Measurements from ENCODE around the gene METTL1. TPM values are rescaled to one million over a fixed set of nuclear protein-coding genes. Genes with fewer than 3 reads are reported as not detected.

The METTL1 gene
- total and polyA plus RNA-seq, 9 of the 15 experiments (the other 6 are each of a cell fraction or from before 2014, with no cell fraction given), result 12.6 to 65.9 (median 39.2) TPM

DNA sequence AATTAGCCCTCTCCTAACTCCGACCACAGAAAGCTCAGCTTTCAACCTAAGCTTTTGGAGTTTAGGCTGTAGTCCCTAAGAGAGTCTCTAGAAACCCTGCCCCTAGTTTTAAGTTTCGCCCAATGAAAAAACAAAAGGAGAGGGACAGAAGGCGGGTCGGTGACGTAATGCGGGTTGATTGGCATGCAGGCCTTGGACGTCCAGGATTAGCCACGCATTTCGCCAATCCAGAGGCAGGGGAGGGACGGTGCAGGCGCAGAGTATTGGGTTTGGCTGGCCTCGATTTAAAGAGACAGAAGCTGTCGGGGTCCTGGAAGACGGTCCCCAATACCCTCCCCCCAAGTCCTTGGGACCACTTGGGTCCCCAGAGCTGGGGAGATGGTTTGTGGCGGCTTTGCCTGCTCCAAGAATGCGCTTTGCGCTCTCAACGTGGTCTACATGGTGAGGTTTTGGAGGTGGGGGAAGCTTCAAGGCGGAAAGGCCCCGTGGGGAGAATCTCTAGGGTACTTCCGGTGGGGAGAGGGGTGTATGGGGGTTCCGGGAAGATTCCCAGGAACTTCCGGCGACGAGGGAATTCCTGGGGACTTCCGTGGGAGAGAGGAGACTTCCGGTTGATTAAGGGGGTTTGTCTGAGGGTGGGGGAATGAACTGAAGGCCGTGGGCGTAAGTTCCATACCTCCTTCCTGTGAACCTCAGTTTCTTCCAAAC lies 27.0 kb downstream of the METTL1 start, which contains the start of gene TSPAN31 (continued):
- TF ChIP-seq KLF13 (tag; IDR thresholded peaks at IDR 0.05; ENCODE audit: borderline replicate concordance, low read depth) (no peak), CHCHD3 (CRISPR knock-in tag; IDR thresholded peaks at IDR 0.05) (no peak), NFRKB (IDR thresholded peaks at IDR 0.05; ENCODE audit: low read depth) (peak; percentile 64; the same call in 1 of the 2 replicates), ZNF507 (tag; conservative IDR thresholded peaks at IDR 0.05) (no peak), TOE1 (IDR thresholded peaks at IDR 0.05; ENCODE audit: borderline replicate concordance) (peak; percentile 78), TOE1 (CRISPR knock-in tag; IDR thresholded peaks at IDR 0.05; ENCODE audit: borderline replicate concordance, low read depth) (no peak), ELF2 (CRISPR knock-in tag; IDR thresholded peaks at IDR 0.05) (0 out of 2 replicates have a peak, but pooled peaks have one; percentile 22), MED1 (CRISPR knock-in tag; IDR thresholded peaks at IDR 0.05; ENCODE audit: borderline replicate concordance) (no peak)
- TF ChIP-seq, protein P1, sequence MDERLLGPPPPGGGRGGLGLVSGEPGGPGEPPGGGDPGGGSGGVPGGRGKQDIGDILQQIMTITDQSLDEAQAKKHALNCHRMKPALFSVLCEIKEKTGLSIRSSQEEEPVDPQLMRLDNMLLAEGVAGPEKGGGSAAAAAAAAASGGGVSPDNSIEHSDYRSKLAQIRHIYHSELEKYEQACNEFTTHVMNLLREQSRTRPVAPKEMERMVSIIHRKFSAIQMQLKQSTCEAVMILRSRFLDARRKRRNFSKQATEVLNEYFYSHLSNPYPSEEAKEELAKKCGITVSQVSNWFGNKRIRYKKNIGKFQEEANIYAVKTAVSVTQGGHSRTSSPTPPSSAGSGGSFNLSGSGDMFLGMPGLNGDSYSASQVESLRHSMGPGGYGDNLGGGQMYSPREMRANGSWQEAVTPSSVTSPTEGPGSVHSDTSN (CRISPR knock-in tag; IDR thresholded peaks at IDR 0.05; ENCODE audit: low read depth), result peak; percentile 92
- TF ChIP-seq, protein P1 (tag; conservative IDR thresholded peaks at IDR 0.05; ENCODE audit: low read depth), result peak; percentile 98
- TF ChIP-seq, protein P2, sequence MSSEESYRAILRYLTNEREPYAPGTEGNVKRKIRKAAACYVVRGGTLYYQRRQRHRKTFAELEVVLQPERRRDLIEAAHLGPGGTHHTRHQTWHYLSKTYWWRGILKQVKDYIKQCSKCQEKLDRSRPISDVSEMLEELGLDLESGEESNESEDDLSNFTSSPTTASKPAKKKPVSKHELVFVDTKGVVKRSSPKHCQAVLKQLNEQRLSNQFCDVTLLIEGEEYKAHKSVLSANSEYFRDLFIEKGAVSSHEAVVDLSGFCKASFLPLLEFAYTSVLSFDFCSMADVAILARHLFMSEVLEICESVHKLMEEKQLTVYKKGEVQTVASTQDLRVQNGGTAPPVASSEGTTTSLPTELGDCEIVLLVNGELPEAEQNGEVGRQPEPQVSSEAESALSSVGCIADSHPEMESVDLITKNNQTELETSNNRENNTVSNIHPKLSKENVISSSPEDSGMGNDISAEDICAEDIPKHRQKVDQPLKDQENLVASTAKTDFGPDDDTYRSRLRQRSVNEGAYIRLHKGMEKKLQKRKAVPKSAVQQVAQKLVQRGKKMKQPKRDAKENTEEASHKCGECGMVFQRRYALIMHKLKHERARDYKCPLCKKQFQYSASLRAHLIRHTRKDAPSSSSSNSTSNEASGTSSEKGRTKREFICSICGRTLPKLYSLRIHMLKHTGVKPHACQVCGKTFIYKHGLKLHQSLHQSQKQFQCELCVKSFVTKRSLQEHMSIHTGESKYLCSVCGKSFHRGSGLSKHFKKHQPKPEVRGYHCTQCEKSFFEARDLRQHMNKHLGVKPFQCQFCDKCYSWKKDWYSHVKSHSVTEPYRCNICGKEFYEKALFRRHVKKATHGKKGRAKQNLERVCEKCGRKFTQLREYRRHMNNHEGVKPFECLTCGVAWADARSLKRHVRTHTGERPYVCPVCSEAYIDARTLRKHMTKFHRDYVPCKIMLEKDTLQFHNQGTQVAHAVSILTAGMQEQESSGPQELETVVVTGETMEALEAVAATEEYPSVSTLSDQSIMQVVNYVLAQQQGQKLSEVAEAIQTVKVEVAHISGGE (CRISPR knock-in tag; IDR thresholded peaks at IDR 0.05), result peak in 2 of 3 experiments; percentile 43 to 88; a peak in 3 of 6 replicates
- TF ChIP-seq, protein P3, sequence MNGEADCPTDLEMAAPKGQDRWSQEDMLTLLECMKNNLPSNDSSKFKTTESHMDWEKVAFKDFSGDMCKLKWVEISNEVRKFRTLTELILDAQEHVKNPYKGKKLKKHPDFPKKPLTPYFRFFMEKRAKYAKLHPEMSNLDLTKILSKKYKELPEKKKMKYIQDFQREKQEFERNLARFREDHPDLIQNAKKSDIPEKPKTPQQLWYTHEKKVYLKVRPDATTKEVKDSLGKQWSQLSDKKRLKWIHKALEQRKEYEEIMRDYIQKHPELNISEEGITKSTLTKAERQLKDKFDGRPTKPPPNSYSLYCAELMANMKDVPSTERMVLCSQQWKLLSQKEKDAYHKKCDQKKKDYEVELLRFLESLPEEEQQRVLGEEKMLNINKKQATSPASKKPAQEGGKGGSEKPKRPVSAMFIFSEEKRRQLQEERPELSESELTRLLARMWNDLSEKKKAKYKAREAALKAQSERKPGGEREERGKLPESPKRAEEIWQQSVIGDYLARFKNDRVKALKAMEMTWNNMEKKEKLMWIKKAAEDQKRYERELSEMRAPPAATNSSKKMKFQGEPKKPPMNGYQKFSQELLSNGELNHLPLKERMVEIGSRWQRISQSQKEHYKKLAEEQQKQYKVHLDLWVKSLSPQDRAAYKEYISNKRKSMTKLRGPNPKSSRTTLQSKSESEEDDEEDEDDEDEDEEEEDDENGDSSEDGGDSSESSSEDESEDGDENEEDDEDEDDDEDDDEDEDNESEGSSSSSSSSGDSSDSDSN (IDR thresholded peaks at IDR 0.05; ENCODE audit: borderline replicate concordance in 1 of 2, low read depth in 2 of 2, low read length in 2 of 2), result no peak
- TF ChIP-seq, protein P4, sequence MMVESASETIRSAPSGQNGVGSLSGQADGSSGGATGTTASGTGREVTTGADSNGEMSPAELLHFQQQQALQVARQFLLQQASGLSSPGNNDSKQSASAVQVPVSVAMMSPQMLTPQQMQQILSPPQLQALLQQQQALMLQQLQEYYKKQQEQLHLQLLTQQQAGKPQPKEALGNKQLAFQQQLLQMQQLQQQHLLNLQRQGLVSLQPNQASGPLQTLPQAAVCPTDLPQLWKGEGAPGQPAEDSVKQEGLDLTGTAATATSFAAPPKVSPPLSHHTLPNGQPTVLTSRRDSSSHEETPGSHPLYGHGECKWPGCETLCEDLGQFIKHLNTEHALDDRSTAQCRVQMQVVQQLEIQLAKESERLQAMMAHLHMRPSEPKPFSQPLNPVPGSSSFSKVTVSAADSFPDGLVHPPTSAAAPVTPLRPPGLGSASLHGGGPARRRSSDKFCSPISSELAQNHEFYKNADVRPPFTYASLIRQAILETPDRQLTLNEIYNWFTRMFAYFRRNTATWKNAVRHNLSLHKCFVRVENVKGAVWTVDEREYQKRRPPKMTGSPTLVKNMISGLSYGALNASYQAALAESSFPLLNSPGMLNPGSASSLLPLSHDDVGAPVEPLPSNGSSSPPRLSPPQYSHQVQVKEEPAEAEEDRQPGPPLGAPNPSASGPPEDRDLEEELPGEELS (CRISPR knock-in tag; IDR thresholded peaks at IDR 0.05; ENCODE audit: borderline replicate concordance), result no peak
- TF ChIP-seq, protein P5, sequence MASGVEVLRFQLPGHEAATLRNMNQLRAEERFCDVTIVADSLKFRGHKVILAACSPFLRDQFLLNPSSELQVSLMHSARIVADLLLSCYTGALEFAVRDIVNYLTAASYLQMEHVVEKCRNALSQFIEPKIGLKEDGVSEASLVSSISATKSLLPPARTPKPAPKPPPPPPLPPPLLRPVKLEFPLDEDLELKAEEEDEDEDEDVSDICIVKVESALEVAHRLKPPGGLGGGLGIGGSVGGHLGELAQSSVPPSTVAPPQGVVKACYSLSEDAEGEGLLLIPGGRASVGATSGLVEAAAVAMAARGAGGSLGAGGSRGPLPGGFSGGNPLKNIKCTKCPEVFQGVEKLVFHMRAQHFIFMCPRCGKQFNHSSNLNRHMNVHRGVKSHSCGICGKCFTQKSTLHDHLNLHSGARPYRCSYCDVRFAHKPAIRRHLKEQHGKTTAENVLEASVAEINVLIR (CRISPR knock-in tag; IDR thresholded peaks at IDR 0.05), result peak; percentile 8; the same call in 1 of the 2 replicates

Measured in K562 (cell line).